Astrocyte (in vitro differentiated cells and primary cell): ENCODE results near the gene LIMS1.
"Not testable (repeated sequence)": the region's sequence is repeated elsewhere in the genome, so short reads cannot be mapped to it uniquely, and the experiment has no call there.

Experiments
- EZH2 ChIP-seq: IDR thresholded peaks from 2 replicates; pipeline ENCODE4 v1.6.1; 2012; ENCODE audit warnings: mild to moderate bottlenecking, low read length, inconsistent platforms; ENCODE audit not compliant: insufficient read depth
- TF ChIP-seq, protein P1 (sequence below): IDR thresholded peaks from 2 replicates; pipeline ENCODE4 v1.5.1; 2011; ENCODE audit warnings: low read depth, mild to moderate bottlenecking, inconsistent platforms, low read length, moderate library complexity; ENCODE audit not compliant: insufficient read depth

- TF ChIP-seq, protein P1, sequence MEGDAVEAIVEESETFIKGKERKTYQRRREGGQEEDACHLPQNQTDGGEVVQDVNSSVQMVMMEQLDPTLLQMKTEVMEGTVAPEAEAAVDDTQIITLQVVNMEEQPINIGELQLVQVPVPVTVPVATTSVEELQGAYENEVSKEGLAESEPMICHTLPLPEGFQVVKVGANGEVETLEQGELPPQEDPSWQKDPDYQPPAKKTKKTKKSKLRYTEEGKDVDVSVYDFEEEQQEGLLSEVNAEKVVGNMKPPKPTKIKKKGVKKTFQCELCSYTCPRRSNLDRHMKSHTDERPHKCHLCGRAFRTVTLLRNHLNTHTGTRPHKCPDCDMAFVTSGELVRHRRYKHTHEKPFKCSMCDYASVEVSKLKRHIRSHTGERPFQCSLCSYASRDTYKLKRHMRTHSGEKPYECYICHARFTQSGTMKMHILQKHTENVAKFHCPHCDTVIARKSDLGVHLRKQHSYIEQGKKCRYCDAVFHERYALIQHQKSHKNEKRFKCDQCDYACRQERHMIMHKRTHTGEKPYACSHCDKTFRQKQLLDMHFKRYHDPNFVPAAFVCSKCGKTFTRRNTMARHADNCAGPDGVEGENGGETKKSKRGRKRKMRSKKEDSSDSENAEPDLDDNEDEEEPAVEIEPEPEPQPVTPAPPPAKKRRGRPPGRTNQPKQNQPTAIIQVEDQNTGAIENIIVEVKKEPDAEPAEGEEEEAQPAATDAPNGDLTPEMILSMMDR, result not testable (repeated sequence)
- not testable (repeated sequence) for TF ChIP-seq EZH2
Observed at GRCh38 chr2:108656282-108656681, 122.0 kb downstream of the LIMS1 start.
